D721Med (cell line): ENCODE results near the gene ATP10A.

Source experiments
- DNase-seq: peaks from one replicate; pipeline ENCODE4 v3.0.0; 2011; ENCODE audit warnings: low spot score; ENCODE audit not compliant: insufficient read length
- FAIRE-seq: peaks from 2 replicates; lab custom pipeline; 2011; peaks lifted over from hg19 to GRCh38; lab: Jason Lieb, UNC
- TF ChIP-seq, protein P1 (sequence below): IDR thresholded peaks from 2 replicates; pipeline ENCODE4 v1.5.1; 2012; ENCODE audit warnings: mild to moderate bottlenecking, control low read depth; ENCODE audit not compliant: insufficient read depth; ENCODE audit errors: missing control alignments

The ATP10A gene

DNA sequence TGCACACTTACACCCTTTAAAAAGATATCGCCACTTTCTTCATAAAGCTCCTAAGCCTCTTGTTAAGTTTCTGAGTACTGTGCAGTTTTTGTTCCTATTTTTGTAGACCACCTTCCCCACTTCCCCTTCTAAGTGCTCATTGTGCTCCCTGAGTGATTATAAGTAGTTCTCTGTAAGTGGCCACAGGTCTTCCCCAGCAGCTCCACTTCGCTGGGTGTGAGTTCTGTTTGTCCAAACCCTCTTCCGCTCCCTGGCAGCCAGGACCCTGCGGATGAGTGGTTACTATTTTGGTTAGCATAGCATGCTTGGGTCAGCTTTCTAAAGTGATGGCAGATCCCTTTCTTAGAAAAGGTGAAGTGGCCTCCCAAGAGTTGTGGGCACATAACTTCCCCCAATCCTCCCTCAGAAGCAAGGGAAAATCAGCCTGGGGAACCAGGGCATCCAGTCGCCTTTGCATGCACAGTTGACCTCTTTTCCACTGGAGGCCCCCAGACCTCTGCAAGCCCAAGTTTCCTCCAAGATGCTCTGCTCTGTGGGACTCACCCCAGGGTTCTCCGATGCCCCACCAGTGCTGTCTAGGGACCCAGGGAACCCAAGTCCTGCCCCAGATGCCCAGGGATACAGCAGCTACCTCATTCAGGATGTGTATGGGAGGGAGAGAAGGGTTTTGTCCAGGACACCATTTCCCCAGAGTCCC is 69.6 kb downstream of the ATP10A start:
- TF ChIP-seq, protein P1, sequence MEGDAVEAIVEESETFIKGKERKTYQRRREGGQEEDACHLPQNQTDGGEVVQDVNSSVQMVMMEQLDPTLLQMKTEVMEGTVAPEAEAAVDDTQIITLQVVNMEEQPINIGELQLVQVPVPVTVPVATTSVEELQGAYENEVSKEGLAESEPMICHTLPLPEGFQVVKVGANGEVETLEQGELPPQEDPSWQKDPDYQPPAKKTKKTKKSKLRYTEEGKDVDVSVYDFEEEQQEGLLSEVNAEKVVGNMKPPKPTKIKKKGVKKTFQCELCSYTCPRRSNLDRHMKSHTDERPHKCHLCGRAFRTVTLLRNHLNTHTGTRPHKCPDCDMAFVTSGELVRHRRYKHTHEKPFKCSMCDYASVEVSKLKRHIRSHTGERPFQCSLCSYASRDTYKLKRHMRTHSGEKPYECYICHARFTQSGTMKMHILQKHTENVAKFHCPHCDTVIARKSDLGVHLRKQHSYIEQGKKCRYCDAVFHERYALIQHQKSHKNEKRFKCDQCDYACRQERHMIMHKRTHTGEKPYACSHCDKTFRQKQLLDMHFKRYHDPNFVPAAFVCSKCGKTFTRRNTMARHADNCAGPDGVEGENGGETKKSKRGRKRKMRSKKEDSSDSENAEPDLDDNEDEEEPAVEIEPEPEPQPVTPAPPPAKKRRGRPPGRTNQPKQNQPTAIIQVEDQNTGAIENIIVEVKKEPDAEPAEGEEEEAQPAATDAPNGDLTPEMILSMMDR, result no peak
- FAIRE-seq (no peak), DNase-seq (no peak)

DNA sequence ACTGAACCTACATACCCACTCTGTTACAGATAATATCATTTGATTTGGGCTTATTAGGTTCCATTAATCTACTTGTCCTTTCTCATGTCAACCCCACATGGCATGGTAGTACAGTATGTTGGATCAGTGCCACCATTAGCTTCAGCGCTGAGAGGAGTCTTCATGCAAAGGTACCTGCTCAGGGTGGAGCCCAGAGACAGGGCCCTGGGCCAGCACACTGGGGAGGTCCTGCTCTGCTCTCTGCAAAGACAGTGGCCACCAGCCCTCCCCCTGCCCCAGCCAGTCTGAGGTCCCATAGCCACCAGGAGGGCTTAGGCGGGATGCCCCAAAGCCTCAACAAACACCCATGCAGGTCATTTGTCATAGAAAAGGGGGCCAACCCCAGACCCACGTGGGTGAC is 71.0 kb downstream of the ATP10A start:
- FAIRE-seq (no peak), DNase-seq (no peak)
- TF ChIP-seq, protein P1, result no peak

DNA sequence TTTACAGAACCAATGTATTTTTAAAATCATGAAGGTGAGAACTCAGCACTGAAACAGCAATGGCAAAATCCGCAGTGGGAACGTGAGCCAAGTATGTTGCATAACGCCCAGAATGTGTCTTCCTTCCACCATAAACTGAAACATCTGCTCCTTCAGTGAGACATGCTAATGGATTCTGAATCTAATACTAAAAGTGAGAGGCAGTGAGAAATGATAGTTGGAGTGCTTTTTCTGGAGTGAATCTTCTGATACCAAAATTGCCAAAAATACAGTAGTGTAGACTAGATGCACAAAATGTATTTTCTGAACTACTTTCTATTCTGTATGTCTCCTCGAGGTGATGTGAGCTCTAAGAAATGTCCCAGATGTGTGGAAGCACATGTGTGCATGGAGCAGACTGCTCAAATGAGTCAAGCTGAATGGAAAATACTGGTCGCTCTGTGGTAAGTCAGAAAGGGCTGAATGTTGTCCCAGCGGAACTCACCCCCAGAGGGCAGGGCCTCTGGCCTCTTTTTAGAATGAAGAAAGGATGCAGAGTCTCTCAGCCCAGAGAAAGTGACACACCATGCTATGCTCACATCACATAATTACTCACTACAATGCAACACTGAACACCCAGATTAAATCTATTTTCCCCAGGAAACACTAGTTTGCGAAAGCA is 73.0 kb downstream of the ATP10A start:
- FAIRE-seq (no peak), DNase-seq (no peak)
- TF ChIP-seq, protein P1, result no peak

DNA sequence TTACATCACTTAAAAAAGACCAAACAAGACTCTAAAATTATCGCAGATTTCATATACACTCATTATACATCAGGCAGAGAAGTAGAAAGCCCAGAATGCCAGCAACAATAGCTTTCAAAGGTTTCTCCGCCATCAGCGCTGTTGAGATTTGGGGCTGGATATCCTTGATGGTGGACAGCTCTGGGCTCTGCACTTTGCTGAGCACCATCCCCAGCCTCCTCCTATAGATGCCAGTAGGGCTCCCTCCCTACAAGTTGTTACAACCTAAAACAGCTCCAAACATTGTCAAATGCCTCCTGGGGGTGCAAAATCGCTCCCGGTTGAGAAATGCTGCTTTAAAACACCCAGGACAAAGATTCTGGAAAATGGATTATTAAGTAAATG is 73.5 kb downstream of the ATP10A start:
- FAIRE-seq (no peak), DNase-seq (no peak)
- TF ChIP-seq, protein P1, result no peak

DNA sequence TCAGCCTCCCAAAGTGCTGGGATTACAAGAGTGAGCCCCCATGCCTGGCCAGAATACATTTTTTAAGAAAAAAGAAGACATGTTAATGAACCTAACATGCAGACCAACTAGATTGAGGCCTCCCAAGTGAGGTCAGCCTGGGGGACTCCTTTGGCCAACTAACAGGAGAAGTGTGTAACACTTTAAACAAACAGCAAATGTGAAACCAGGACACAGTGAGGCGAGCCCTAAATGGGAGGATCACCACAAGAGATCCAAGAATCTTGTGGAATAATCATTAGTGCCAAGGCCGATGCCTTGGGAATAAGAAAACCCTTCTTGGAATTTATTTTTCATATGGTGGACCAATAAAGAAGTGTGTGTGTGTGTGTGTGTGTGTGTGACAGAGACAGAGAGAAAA is 73.9 kb downstream of the ATP10A start:
- DNase-seq (no peak), FAIRE-seq (no peak)
- TF ChIP-seq, protein P1, result no peak

DNA sequence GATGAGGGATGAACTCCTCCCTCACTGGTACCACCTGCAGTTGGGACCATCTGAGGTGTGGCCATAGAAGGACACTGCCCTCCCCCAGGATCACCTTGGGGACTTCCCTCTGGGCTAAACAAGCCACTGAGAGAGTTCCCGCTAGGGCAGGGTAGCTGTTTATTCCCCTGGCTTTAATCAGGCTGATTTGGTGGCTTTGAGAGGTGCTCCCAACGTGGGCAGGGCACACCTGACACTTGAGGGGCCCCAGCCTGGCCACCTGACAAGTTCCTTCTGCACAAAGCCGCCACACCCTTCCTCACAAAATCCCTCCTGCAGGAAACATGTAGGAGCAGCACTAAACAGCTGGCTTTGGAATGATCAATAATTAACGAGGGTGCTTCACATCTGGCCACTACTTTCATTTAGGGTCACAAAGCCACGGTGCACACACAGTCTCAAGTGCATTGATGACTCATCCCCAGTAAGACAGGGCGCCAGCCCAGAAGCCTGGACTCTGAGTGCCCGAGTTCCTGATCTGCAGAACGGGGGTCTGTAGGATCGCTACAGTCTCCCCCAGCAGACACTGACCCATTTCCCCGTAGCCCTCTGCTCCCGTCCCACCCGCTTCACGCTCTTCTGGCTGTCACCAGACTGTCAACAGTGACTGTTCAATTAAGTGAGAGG is 75.1 kb downstream of the ATP10A start:
- FAIRE-seq (no peak), DNase-seq (no peak)
- TF ChIP-seq, protein P1, result no peak
